Calu3 (cell line): ENCODE measurements around the gene TRIM69. TPM values are rescaled to one million over a fixed set of nuclear protein-coding genes. Genes with fewer than 3 reads are reported as not detected.

Experiments
- BruUV-seq: library from RNA; stranded (reverse); fragments of 400-500 nt; replicated peaks from 2 replicates; lab custom pipeline; 2021; lab: Mats Ljungman, UMichigan
- CTCF ChIA-PET: fragments of 300-600 bp; sonication (Branson Sonifier 250); formaldehyde crosslinking; loops from one replicate; lab custom pipeline; 2022; ENCODE audit warnings: antibody characterized with exemption; lab: Charles Lee
- DNase-seq: peaks from one replicate; pipeline ENCODE4 v3.0.0; 2022
- H3K27ac Mint-ChIP-seq: one replicate; pipeline ENCODE4 v1.8.0; 2022; ENCODE audit warnings: mixed read lengths; ENCODE audit not compliant: unreplicated experiment
- H3K27me3 Mint-ChIP-seq: one replicate; pipeline ENCODE4 v1.8.0; 2022; ENCODE audit warnings: mixed read lengths; ENCODE audit not compliant: unreplicated experiment
- H3K36me3 Mint-ChIP-seq: one replicate; pipeline ENCODE4 v1.8.0; 2022; ENCODE audit warnings: mild to moderate bottlenecking, moderate library complexity, mixed read lengths; ENCODE audit not compliant: insufficient read depth, unreplicated experiment
- H3K4me1 Mint-ChIP-seq: one replicate; pipeline ENCODE4 v1.8.0; 2022; ENCODE audit warnings: mild to moderate bottlenecking, low read depth, mixed read lengths; ENCODE audit not compliant: unreplicated experiment
- H3K4me3 Mint-ChIP-seq: one replicate; pipeline ENCODE4 v1.8.0; 2022; ENCODE audit warnings: mild to moderate bottlenecking, low read depth, moderate library complexity, mixed read lengths; ENCODE audit not compliant: unreplicated experiment
- H3K9me3 Mint-ChIP-seq: one replicate; pipeline ENCODE4 v1.8.0; 2022; ENCODE audit warnings: low read depth, mixed read lengths; ENCODE audit not compliant: unreplicated experiment
- intact Hi-C: fragments of 100-400 bp; cut with micrococcal nuclease; formaldehyde crosslinking; loops from one replicate; pipeline ENCODE4 v1.10.0; 2022; ENCODE audit not compliant: unreplicated experiment
- total RNA-seq: library from RNA; stranded (reverse); gene quantifications from 2 replicates; pipeline ENCODE4 v1.2.3, GENCODE V29; 2022
- TF ChIP-seq, protein P1 (sequence below): fragments of 200-600 bp; IDR thresholded peaks from one replicate; pipeline ENCODE4 v1.8.0; 2022; ENCODE audit warnings: antibody characterized with exemption; ENCODE audit not compliant: unreplicated experiment

The TRIM69 gene
- total RNA-seq, 1 experiment from 2014 or later = 9.7 TPM

DNA sequence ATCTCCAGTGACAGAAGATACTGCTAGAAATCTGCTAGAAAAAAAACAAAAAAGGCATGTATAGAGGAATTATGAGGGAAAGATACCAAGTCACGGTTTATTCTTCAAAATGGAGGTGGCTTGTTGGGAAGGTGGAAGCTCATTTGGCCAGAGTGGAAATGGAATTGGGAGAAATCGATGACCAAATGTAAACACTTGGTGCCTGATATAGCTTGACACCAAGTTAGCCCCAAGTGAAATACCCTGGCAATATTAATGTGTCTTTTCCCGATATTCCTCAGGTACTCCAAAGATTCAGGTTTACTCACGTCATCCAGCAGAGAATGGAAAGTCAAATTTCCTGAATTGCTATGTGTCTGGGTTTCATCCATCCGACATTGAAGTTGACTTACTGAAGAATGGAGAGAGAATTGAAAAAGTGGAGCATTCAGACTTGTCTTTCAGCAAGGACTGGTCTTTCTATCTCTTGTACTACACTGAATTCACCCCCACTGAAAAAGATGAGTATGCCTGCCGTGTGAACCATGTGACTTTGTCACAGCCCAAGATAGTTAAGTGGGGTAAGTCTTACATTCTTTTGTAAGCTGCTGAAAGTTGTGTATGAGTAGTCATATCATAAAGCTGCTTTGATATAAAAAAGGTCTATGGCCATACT lies 21.1 kb upstream of the TRIM69 start:
- BruUV-seq = no TSS peak
- no peaks in the 10 kb centered on the region for H3K27me3 Mint-ChIP-seq
- no peak for DNase-seq
- intact Hi-C loops = no loop called here
- H3K9me3 Mint-ChIP-seq = no peaks in the 10 kb centered on the region
- H3K27ac Mint-ChIP-seq = no peak overlapping the region
- H3K36me3 Mint-ChIP-seq = peaks cover 51% of the 10 kb centered on the region
- no peak overlapping the region for H3K4me3 Mint-ChIP-seq
- TF ChIP-seq, protein P1, sequence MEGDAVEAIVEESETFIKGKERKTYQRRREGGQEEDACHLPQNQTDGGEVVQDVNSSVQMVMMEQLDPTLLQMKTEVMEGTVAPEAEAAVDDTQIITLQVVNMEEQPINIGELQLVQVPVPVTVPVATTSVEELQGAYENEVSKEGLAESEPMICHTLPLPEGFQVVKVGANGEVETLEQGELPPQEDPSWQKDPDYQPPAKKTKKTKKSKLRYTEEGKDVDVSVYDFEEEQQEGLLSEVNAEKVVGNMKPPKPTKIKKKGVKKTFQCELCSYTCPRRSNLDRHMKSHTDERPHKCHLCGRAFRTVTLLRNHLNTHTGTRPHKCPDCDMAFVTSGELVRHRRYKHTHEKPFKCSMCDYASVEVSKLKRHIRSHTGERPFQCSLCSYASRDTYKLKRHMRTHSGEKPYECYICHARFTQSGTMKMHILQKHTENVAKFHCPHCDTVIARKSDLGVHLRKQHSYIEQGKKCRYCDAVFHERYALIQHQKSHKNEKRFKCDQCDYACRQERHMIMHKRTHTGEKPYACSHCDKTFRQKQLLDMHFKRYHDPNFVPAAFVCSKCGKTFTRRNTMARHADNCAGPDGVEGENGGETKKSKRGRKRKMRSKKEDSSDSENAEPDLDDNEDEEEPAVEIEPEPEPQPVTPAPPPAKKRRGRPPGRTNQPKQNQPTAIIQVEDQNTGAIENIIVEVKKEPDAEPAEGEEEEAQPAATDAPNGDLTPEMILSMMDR = no peak
- CTCF ChIA-PET = no interaction called here
- H3K4me1 Mint-ChIP-seq = peaks cover 8% of the 10 kb centered on the region

GRCh38 chr15:44715797-44716334 lies 20.5 kb upstream of the TRIM69 start:
- Mint-ChIP-seq H3K27ac (no peak overlapping the region), H3K36me3 (peaks cover 45% of the 10 kb centered on the region), H3K4me1 (peaks cover 8% of the 10 kb centered on the region), H3K4me3 (no peak overlapping the region), H3K9me3 (no peaks in the 10 kb centered on the region), H3K27me3 (no peaks in the 10 kb centered on the region)
- CTCF ChIA-PET = no interaction called here
- BruUV-seq = no TSS peak
- TF ChIP-seq, protein P1 = no peak
- intact Hi-C loops = no loop called here
- no peak for DNase-seq

GRCh38 chr15:44716983-44717602 lies 19.2 kb upstream of the TRIM69 start:
- no peaks in the 10 kb centered on the region for H3K9me3 Mint-ChIP-seq
- CTCF ChIA-PET = no interaction called here
- TF ChIP-seq, protein P1 = no peak
- no peaks in the 10 kb centered on the region for H3K27me3 Mint-ChIP-seq
- H3K4me1 Mint-ChIP-seq = peaks cover 8% of the 10 kb centered on the region
- no TSS peak for BruUV-seq
- DNase-seq = no peak
- peaks cover 32% of the 10 kb centered on the region for H3K36me3 Mint-ChIP-seq
- H3K27ac Mint-ChIP-seq = no peak overlapping the region
- no peak overlapping the region for H3K4me3 Mint-ChIP-seq
- intact Hi-C loops = no loop called here

DNA sequence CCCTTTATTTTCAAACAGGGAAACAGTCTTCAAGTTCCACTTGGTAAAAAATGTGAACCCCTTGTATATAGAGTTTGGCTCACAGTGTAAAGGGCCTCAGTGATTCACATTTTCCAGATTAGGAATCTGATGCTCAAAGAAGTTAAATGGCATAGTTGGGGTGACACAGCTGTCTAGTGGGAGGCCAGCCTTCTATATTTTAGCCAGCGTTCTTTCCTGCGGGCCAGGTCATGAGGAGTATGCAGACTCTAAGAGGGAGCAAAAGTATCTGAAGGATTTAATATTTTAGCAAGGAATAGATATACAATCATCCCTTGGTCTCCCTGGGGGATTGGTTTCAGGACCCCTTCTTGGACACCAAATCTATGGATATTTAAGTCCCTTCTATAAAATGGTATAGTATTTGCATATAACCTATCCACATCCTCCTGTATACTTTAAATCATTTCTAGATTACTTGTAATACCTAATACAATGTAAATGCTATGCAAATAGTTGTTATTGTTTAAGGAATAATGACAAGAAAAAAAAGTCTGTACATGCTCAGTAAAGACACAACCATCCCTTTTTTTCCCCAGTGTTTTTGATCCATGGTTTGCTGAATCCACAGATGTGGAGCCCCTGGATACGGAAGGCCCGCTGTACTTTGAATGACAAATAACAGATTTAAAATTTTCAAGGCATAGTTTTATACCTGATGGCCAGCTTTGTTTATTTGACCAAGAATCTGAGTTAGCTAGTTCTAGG lies 18.0 kb upstream of the TRIM69 start:
- Mint-ChIP-seq H3K4me3 (no peak overlapping the region), H3K36me3 (peaks cover 21% of the 10 kb centered on the region), H3K27me3 (no peaks in the 10 kb centered on the region), H3K9me3 (no peaks in the 10 kb centered on the region), H3K27ac (no peak overlapping the region), H3K4me1 (peaks cover 8% of the 10 kb centered on the region)
- CTCF ChIA-PET = no interaction called here
- TF ChIP-seq, protein P1 = no peak
- intact Hi-C loops = no loop called here
- DNase-seq = no peak
- no TSS peak for BruUV-seq
